ENCODE results near the gene FAM241B.

The FAM241B gene

GRCh38 chr10:69674786-69675185 lies 44.7 kb downstream of the FAM241B start:
- H3K4me3 ChIP-seq (replicated peaks; ENCODE audit: low read depth, low read length): no peak overlapping the region
- TF ChIP-seq CTCF (IDR thresholded peaks at IDR 0.05; ENCODE audit: low read length, missing control alignments): no peak
- no peak for DNase-seq (ENCODE audit: low read depth)

- no peak for TF ChIP-seq CTCF (IDR thresholded peaks at IDR 0.05; ENCODE audit: low read length, missing control alignments)
- DNase-seq (ENCODE audit: low read depth): no peak
- no peak overlapping the region for H3K4me3 ChIP-seq (replicated peaks; ENCODE audit: low read depth, low read length)
Observed at GRCh38 chr10:69676301-69676700, 46.3 kb downstream of the FAM241B start.

DNA sequence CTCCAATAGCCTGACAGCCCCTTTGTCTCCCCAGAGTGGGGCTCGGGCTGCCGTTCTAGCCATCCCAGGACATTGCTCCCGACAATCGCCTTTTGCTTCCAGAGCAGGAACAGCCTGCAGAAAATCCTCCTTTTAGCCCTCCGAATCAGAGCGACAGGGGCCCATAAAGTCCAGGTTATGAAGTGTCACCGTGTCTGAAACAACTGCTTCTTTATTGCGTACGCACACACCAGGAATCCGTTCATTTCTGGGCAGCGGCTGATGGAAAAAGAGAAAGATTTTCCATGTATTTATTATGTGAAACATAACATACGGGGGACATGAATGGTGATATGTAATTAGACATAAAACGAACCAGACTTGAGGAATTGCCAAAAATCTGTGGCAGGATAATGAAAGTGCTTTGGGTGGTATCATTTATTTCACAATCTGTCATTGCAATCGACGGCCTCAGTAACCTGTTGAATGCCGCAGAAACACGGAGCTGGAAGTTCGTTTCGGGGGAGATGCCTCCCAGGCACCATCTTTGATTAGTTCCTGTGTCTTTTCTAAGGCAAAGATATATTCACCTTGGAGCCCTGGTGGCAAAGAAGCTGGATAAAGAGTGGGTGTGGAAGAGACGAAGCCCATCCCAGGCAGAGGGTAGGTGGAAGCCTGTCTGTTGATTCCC lies 48.1 kb downstream of the FAM241B start:
- DNase-seq (ENCODE audit: low read depth): no peak
- H3K4me3 ChIP-seq (replicated peaks; ENCODE audit: low read depth, low read length): no peak overlapping the region
- TF ChIP-seq CTCF (IDR thresholded peaks at IDR 0.05; ENCODE audit: low read length, missing control alignments): no peak

- no peak for TF ChIP-seq CTCF (IDR thresholded peaks at IDR 0.05; ENCODE audit: low read length, missing control alignments)
- H3K4me3 ChIP-seq (replicated peaks; ENCODE audit: low read depth, low read length): no peak overlapping the region
- DNase-seq (ENCODE audit: low read depth): no peak
Observed at GRCh38 chr10:69679736-69680135, 49.7 kb downstream of the FAM241B start.

DNA sequence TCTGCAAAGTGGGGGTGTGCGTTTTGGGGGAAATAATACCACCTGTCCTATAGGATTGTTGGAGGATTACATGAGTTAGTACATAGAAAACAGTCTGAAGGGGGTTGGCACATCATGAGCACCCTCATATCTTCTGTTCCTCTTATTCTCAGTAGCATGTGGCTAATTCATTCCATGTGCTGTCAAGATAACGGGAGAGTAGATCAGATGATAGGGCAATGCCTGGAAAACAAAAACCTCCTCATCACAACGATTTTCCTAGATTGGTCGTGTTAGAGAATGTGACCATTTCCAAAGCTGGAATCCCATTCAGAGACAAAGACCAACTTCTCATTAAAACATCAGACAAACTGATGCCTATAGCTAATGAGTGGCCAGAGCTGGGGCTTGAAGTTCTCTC lies 50.6 kb downstream of the FAM241B start:
- no peak for TF ChIP-seq CTCF (IDR thresholded peaks at IDR 0.05; ENCODE audit: low read length, missing control alignments)
- no peak overlapping the region for H3K4me3 ChIP-seq (replicated peaks; ENCODE audit: low read depth, low read length)
- DNase-seq (ENCODE audit: low read depth): no peak

GRCh38 chr10:69681436-69681835 lies 51.4 kb downstream of the FAM241B start:
- TF ChIP-seq CTCF (IDR thresholded peaks at IDR 0.05; ENCODE audit: low read length, missing control alignments): no peak
- no peak overlapping the region for H3K4me3 ChIP-seq (replicated peaks; ENCODE audit: low read depth, low read length)
- no peak for DNase-seq (ENCODE audit: low read depth)

DNA sequence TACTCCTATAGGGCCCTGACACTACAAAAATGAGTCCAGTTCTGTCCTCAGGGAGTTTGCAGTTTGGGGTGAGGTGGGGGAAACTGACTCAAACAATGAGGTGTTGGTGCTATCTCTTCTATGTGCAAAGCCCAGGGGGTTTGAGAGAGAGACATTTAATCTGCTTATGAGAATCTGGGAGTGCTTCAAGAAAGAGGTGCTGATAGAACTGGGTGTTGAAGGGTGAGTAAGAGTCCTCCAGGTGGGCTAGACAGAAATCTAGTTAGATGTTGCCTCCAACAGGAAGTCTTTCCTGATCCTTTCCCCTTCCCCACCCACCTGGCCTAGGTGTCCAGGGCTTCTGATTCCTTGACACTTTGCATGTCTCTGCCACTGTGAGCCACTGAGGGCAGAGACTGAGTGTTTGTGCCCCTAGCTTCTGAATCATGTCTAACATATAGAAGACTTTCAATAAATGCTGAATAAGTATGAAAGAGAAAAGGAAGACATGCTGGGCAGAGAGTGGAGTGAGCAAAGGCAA lies 53.0 kb downstream of the FAM241B start:
- H3K4me3 ChIP-seq (replicated peaks; ENCODE audit: low read depth, low read length): no peak overlapping the region
- TF ChIP-seq CTCF (IDR thresholded peaks at IDR 0.05; ENCODE audit: low read length, missing control alignments): no peak
- no peak for DNase-seq (ENCODE audit: low read depth)
